Epithelial cell of prostate (primary cell): ENCODE data around the gene ARMCX6.
A peak's percentile ranks its signal among the peaks of the same experiment; 100 is the strongest.
"Not testable (repeated sequence)": the region's sequence is repeated elsewhere in the genome, so short reads cannot be mapped to it uniquely, and the experiment has no call there.

Experiments used
- DNase-seq: peaks from one replicate; pipeline ENCODE4 v3.0.0-alpha.2; 2011; ENCODE audit warnings: low read depth, low spot score
- H3K27ac ChIP-seq: fragments of 450-650 bp; 2 replicates; pipeline ENCODE4 v1.5.1; 2017; ENCODE audit warnings: mild to moderate bottlenecking

The ARMCX6 gene

DNA sequence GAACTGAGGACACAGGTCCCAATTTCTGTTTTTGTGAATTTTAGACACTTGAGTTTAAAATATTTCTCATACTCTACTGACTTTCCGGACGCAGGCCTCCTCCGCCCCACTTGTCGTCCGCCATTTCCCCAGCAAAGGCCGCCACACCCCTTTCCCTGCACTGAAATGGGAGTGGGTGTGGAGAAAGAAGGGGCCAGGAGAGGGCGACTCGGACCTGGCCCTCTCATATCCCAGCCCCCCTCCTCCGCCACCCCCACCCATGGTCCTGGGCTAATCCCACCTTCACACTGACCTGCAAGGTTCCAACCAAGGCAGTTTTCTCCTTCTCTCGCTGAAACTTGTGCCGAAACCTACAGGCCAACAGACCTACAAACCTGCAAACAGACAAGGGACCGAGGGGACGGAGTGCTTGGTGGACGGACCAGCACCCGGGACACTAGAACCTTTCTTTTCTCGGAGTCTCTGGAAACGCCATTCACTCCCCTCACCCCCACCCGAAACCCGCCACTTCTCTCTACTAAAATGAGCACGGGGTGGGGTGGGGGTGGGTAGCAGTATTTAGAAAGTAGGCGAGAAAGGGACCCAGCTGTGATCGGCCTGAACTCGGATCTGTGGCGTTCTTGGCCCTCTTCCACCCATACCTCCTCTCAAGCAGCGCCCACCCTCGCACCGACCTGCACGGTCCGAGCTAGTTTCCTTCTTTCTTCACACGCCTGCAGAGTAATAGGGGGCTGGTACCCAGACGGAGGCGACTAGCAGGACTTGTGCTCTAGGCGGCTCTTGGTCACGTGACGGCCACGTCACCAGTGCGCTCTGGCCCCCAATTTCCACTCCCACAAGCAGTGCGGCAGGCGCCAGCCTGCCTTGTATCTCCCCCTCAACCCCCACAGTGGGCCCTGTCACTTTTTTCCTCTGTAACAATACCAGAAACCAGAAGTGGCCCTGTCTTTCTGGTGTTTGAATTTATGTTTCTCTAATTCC is at the start of gene ARMCX6:
Gene ARMCX6 (minus strand): TSS at position 790 of the 981 bp plus-strand sequence. CDS start 1,380 bp downstream, outside the sequence.
- no peak for DNase-seq
- peak within 1 kb of the TSS; percentile 20 for H3K27ac ChIP-seq

DNA sequence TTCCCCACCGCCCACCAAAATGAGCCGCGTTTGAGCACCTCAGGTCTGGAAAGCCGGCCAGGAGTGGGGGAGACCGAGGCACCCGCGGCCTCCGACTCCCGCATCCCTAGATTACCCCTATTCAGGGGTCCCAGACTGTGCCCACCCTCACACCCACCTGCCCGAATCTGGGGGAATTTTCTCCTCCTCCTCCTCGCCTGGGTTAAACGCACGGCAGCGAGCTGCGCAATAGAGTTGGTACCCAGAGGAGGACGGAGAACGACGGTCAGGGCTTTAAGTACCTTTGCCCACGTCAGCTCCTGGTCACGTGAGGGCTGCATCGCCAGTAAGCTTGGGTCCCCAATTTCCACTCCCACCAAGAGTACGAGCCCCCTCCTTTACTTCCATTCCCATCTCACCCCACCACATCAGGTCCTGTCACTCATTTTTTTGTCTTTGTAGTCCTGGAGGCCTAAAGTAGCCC is 41.8 kb upstream of the ARMCX6 start, which contains the start of gene ARMCX2:
Gene ARMCX2 (minus strand): TSS at position 250 of the 463 bp plus-strand sequence. CDS start 2,262 bp downstream, outside the sequence.
- H3K27ac ChIP-seq: no peak within 1 kb of the TSS
- DNase-seq: no peak

DNA sequence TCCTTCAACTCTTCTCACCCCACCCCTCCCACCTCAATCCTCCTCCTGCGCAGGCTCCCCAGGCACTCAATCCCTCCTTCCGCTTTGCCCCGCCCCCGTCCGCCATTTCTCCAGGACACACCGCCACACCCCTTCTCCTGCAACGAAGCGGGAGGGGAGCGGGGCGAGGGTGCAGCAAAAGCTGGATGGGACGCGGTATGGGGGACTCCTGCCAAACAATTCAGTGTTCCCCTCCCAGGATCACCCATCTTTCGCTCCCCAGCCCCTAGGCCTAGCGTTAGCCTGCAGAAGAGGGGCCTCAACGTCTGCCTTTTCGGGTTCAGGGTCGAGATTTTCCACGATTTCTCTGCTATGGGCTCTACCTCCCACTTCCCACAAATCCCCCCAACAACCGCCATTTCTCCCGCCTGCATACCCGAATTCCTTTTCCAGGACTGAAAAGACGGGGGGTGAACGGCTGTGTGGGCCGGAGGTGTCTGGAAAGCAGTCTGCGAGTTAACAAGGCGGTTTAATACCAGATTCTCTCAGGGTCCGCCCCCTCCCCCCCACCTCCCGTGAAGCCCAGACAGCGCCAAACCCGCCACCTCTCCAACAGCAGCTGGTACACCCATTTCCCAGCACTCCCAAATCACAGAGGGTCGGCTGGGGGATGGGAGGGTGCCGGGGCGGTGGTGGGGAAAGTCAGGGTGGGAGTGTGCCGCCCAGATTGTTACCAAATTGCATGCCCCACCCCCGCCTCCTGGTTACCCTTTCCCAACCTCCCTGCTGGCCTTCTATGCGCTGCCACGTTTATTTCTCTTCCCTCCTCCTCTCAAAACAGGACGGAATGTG is 41.1 kb upstream of the ARMCX6 start:
- H3K27ac ChIP-seq: no peak overlapping the region
- no peak for DNase-seq

DNA sequence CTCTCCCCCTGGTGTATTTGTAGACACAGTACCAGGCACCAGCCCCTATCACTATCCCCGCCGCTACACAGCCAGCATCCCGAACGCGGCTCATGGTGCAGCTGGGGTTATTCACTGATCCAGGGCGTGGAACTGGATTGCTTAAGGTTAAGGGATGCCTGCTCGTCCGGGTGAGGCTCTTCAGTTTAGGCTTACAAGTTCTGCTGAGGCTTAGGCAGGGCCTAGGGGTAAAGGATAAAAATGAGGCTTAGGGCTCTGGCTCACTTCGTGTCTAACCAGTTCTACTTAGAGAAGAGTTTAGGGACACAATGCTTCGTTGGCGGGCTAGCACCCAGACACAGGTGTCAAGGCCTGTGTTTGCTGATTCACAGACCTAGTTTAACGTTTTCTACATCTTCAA is 39.7 kb upstream of the ARMCX6 start:
- H3K27ac ChIP-seq: no peak overlapping the region
- no peak for DNase-seq

DNA sequence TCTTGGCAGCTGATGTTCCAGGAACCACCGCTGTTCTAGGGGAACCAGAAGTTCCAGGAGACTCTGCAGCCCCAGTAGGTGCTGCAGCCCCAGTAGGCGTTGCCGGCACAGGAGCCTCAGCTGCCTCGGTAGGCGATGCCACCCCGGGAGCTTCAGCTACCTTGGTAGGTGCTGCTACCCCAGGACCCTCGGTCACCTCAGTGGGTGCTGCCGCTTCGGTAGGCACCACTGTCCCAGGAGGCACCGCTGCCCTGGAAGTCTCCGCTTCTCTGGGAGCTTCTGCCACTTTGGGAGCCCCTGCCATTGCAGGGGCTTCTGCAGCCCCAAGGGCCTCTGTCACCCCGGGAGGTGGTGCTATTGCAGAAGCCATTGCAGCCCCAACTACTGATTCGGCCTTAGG is 39.0 kb upstream of the ARMCX6 start:
- no peak overlapping the region for H3K27ac ChIP-seq
- DNase-seq: no peak

DNA sequence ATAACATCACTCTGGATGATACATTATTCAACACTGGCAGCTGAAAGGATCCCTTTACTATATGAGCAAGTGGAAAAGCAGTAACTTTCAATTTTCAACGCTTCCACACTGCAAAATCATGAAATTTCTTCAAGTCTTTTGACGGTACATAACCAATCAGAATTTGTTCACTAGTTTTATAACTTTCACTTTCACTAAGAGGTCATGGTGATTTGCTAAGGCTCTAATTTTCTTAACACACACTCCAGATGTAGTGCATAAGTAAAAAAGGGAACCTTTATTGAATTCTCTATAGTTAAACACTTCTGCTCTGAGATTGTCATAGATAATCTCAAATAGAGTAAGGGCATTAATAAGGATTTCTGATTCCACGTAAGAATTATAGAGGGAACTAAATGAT is 37.7 kb upstream of the ARMCX6 start:
- no peak overlapping the region for H3K27ac ChIP-seq
- DNase-seq: no peak

- not testable (repeated sequence) for DNase-seq
These were observed 29.9 kb upstream of the ARMCX6 start for GRCh38 chrX:101647716-101648115.

DNA sequence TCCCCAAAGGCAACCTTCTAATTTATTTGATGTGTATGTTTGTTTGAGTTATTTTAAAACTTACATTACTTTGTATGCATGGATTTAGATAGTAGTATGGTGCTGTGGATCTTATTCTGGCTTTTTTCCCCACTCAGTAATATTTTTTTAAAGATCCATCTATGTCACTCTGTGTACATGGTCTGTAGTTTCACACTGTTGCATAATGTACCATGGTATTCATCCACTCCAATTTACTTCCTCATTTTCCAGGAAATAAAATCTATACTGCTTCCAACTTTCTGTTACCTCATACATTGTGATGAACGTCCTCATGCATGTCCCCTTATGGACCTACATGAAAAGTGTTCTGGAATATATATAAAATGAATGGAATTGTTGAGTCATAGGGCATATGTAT is 24.3 kb upstream of the ARMCX6 start:
- peak overlapping the region; percentile 13 for H3K27ac ChIP-seq
- DNase-seq: no peak

More at GRCh38 chrX:101647716-101648115, 29.9 kb upstream of the ARMCX6 start:
- not testable (repeated sequence) for H3K27ac ChIP-seq

- H3K27ac ChIP-seq: no peak overlapping the region
- DNase-seq: no peak
These were observed 21.8 kb upstream of the ARMCX6 start for GRCh38 chrX:101639583-101639982.

- DNase-seq: no peak
- no peak overlapping the region for H3K27ac ChIP-seq
These were observed 1.6 kb upstream of the ARMCX6 start for GRCh38 chrX:101619364-101619763.

DNA sequence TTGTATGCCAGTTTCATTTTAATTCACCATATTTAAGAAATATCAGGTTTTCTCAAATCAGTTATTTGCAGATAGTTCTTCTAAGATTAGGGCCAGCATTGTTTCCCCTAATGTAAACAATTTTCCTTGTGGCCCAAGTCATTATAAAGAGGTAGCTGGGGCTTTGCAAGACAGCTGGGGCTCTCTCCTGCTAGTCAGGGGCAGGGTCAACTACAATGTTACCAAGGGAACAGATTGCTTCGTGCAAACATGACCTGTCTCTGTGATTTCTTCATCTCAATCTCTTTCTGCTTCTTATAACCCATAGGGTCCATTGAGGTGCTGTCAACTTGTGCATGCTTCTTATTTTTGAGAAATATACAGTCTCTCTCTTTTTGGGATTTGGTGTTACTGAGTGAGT is 12.1 kb downstream of the ARMCX6 start:
- H3K27ac ChIP-seq: no peak overlapping the region
- DNase-seq: no peak

- DNase-seq: no peak
- H3K27ac ChIP-seq: no peak overlapping the region
These were observed 12.7 kb downstream of the ARMCX6 start for GRCh38 chrX:101605146-101605545.

- no peak for DNase-seq
These were observed 15.7 kb downstream of the ARMCX6 start for GRCh38 chrX:101602077-101602476.

DNA sequence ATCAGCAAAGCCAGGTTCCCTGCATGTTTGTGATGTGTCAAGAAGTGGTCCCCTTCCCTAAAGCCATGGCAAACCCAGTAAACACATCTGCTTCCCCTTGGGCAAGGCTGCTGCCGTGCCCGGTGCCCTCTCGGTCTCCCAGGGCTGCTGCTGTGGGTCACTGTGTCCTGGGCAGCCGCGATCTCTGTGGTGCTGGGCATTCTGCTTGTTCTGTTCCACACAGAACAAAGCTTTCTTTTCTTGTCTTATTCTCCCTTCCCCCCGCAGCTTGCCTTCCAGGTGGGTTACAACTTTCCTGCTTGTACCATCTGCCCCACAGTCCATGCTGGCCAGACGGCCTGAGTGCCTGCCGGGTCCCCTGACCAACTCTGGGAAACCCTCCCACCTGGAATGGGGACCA is 18.2 kb downstream of the ARMCX6 start:
- H3K27ac ChIP-seq, DNase-seq: not testable (repeated sequence)

More at GRCh38 chrX:101602077-101602476, 15.7 kb downstream of the ARMCX6 start:
- H3K27ac ChIP-seq: no peak overlapping the region

DNA sequence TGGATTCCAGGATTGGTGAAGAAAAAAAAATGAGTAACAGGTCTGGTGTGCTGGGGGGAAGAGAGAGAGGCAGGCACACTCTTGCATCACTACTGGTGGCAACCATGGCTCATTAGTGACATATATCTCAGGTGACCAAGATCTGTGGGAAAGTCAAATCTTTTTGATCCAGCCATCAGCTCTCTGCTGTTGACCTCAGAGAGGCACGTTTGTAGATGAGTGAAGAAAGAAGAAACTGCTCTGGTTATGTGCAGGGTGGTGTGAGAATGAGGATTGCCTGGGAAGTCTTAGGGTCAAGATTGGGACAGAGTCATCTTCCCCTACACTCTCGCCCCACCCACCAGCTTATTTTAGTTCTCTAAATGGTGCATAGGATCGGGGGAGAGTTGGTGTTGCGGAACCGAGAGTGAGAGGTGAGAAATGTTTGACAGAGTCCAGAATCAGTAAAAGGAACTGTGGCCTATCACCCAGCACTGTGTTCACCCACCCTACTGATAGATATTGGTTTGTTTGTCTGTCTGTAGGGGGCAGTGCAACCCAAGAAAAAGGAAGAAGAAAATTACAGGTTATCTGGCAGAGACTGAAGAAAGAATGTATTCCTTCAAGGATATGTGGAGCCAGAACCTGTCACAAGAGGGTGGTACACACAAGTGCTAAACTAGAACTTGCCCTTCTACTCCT is 21.9 kb downstream of the ARMCX6 start:
- DNase-seq: peak; percentile 14
- H3K27ac ChIP-seq: no peak overlapping the region
